SK-N-SH (cell line): ENCODE measurements around the gene PCDHGB2. TPM values are rescaled to one million over a fixed set of nuclear protein-coding genes. Genes with fewer than 3 reads are reported as not detected.

ENCODE experiments used
- CTCF ChIA-PET: fragments of 300-600, 350-600 bp; formaldehyde crosslinking; extraction: SDS; loops from one replicate; lab custom pipeline; 2021; lab: Yijun Ruan, JAX
- POLR2A ChIA-PET: fragments of 350-600 bp; sonication (Branson Sonifier 250); formaldehyde crosslinking; extraction: SDS; loops from one replicate; lab custom pipeline; 2020; ENCODE audit warnings: antibody characterized with exemption, inconsistent platforms; lab: Yijun Ruan, JAX
- DNase-seq: peaks from one replicate; pipeline ENCODE4 v3.0.0; 2012
- H2AFZ ChIP-seq: fragments of 200-600 bp; sonication (generic); 2 replicates; pipeline ENCODE4 v1.8.1; 2016; ENCODE audit warnings: antibody characterized with exemption, mild to moderate bottlenecking, low read depth
- H3F3A ChIP-seq: fragments of 200-600 bp; sonication (generic); replicated peaks from 2 replicates; pipeline ENCODE3; 2016; ENCODE audit warnings: antibody characterized with exemption, mild to moderate bottlenecking; ENCODE audit not compliant: insufficient read depth
- H3K27ac ChIP-seq, 2 experiments: fragments of 200-500 bp in 1 of 2; fragments of 200-600 bp in 1 of 2; sonication (Bioruptor generic) in 1 of 2; sonication (generic), shearing (Covaris generic) in 1 of 2; 2 replicates each; pipeline versions ENCODE4 v1.5.1 to v1.6.1; 2014 to 2016; ENCODE audit warnings: low read depth in 2 of 2, inconsistent platforms in 1 of 2, low read length in 1 of 2, mild to moderate bottlenecking in 1 of 2, mixed read lengths in 1 of 2
- H3K27me3 ChIP-seq: fragments of 200-600 bp; sonication (generic), shearing (Covaris generic); 2 replicates; pipeline ENCODE4 v1.6.1; 2016; ENCODE audit warnings: mixed run types; ENCODE audit not compliant: insufficient read depth
- H3K36me3 ChIP-seq, 2 experiments: fragments of 200-500 bp in 1 of 2; fragments of 200-600 bp in 1 of 2; sonication (Bioruptor generic) in 1 of 2; sonication (generic) in 1 of 2; replicated peaks in 1 of 2; 2 replicates each; pipeline versions ENCODE3 to v1.5.1; 2014 to 2016; ENCODE audit warnings: low read length in 1 of 2, mild to moderate bottlenecking in 1 of 2; ENCODE audit not compliant: insufficient read depth in 2 of 2, control insufficient read depth in 1 of 2
- H3K4me1 ChIP-seq, 2 experiments: fragments of 200-500 bp in 1 of 2; fragments of 200-600 bp in 1 of 2; sonication (Bioruptor generic) in 1 of 2; sonication (generic), shearing (Covaris generic) in 1 of 2; 2 replicates each; pipeline versions ENCODE4 v1.5.1 to v1.6.1; 2014 to 2016; ENCODE audit warnings: low read depth in 1 of 2, low read length in 1 of 2, mixed run types in 1 of 2; ENCODE audit not compliant: insufficient read depth in 2 of 2, control insufficient read depth in 1 of 2
- H3K4me2 ChIP-seq: fragments of 200-600 bp; sonication (generic), shearing (Covaris generic); 2 replicates; pipeline ENCODE4 v1.6.1; 2017; ENCODE audit warnings: mixed run types
- H3K4me3 ChIP-seq, 2 experiments: fragments of 200-500 bp in 1 of 2; fragments of 200-600 bp in 1 of 2; sonication (Bioruptor generic) in 1 of 2; sonication (generic), shearing (Covaris generic) in 1 of 2; 2 replicates each; pipeline versions ENCODE4 v1.5.1 to v1.8.1; 2014 to 2016; ENCODE audit warnings: low read depth in 2 of 2, inconsistent platforms in 1 of 2, low read length in 1 of 2, mild to moderate bottlenecking in 1 of 2, mixed read lengths in 1 of 2, moderate library complexity in 1 of 2
- H3K79me2 ChIP-seq: fragments of 200-600 bp; sonication (generic); 2 replicates; pipeline ENCODE4 v1.8.1; 2017; ENCODE audit warnings: mild to moderate bottlenecking; ENCODE audit not compliant: insufficient read depth
- H3K9ac ChIP-seq: fragments of 200-600 bp; sonication (generic); 2 replicates; pipeline ENCODE4 v1.6.1; 2017; ENCODE audit warnings: mixed run types
- H3K9me2 ChIP-seq: fragments of 200-600 bp; sonication (generic); 2 replicates; pipeline ENCODE4 v1.6.1; 2017; ENCODE audit warnings: mixed run types
- H3K9me3 ChIP-seq: fragments of 200-600 bp; sonication (generic); 2 replicates; pipeline ENCODE4 v1.6.1; 2017; ENCODE audit warnings: mixed run types, mild to moderate bottlenecking, moderate library complexity
- H4K20me1 ChIP-seq: fragments of 200-600 bp; sonication (generic); 2 replicates; pipeline ENCODE4 v1.6.1; 2017; ENCODE audit warnings: mild to moderate bottlenecking, mixed run types; ENCODE audit not compliant: insufficient read depth
- CHD2 ChIP-seq: fragments of 150-350 bp; IDR thresholded peaks from 2 replicates; pipeline ENCODE4 v1.6.1; 2018; ENCODE audit warnings: low read length; ENCODE audit not compliant: partially characterized antibody
- ELF1 ChIP-seq: IDR thresholded peaks from 2 replicates; pipeline ENCODE4 v1.4.0; 2012
- FOXJ3 ChIP-seq: sonication (generic); formaldehyde crosslinking; IDR thresholded peaks from 2 replicates; pipeline ENCODE4 v1.5.1; 2020; ENCODE audit warnings: mild to moderate bottlenecking, missing genetic modification reagents
- GABPA ChIP-seq: IDR thresholded peaks from 2 replicates; pipeline ENCODE4 v1.4.0; 2012; ENCODE audit warnings: low read depth, mild to moderate bottlenecking
- JUND ChIP-seq: IDR thresholded peaks from 2 replicates; pipeline ENCODE4 v1.4.0; 2012
- NFIC ChIP-seq: IDR thresholded peaks from 2 replicates; pipeline ENCODE4 v1.4.0; 2012; ENCODE audit warnings: borderline replicate concordance
- NRF1 ChIP-seq: IDR thresholded peaks from 2 replicates; pipeline ENCODE4 v1.6.1; 2012; ENCODE audit warnings: low read depth, mild to moderate bottlenecking, low read length
- RAD21 ChIP-seq: IDR thresholded peaks from 2 replicates; pipeline ENCODE4 v1.6.1; 2012; ENCODE audit warnings: mild to moderate bottlenecking, low read length
- SIN3A ChIP-seq: IDR thresholded peaks from 2 replicates; pipeline ENCODE4 v1.6.1; 2012; ENCODE audit warnings: low read depth, mild to moderate bottlenecking, low read length, moderate library complexity, borderline replicate concordance
- TCF12 ChIP-seq: IDR thresholded peaks from 2 replicates; pipeline ENCODE4 v1.4.0; 2012
- YY1 ChIP-seq: IDR thresholded peaks from 2 replicates; pipeline ENCODE4 v1.4.0; 2012; ENCODE audit warnings: low read depth, mild to moderate bottlenecking
- ZBTB33 ChIP-seq: IDR thresholded peaks from 2 replicates; pipeline ENCODE4 v1.4.0; 2012; ENCODE audit warnings: low read depth, borderline replicate concordance
- WGBS: methylation state at CpG from one replicate; pipeline ENCODE4 v1.1.6; 2017; ENCODE audit warnings: low lambda C conversion rate; 5-methylcytosine and 5-hydroxymethylcytosine counted together
- polyA plus RNA-seq, 3 experiments: library from polyadenylated mRNA; depleted of rRNA; stranded (reverse); fragments of >200 nt; gene quantifications; 2 replicates each; pipeline ENCODE4 v1.2.3, GENCODE V29; 2012
- TF ChIP-seq, protein P1 (sequence below): fragments of 200-600 bp; sonication (generic); IDR thresholded peaks from 2 replicates; pipeline ENCODE4 v1.6.1; 2017; ENCODE audit warnings: antibody characterized with exemption, mild to moderate bottlenecking, moderate library complexity
- TF ChIP-seq, protein P2 (sequence below): IDR thresholded peaks from 2 replicates; pipeline ENCODE4 v1.6.1; 2012; ENCODE audit warnings: mild to moderate bottlenecking, low read depth, low read length, moderate library complexity

Gene PCDHGB2
- polyA plus RNA-seq, 1 of the 3 experiments (the other 2 are of a cell fraction), result 4.5 TPM

GRCh38 chr5:141343242-141343952 lies 16.4 kb upstream of the PCDHGB2 start, which contains the start of gene PCDHGA3:
TSS of gene PCDHGA3 (plus strand) at chr5:141343829. CDS start at chr5:141344034, 205 bp downstream.
- no peaks in the 10 kb centered on the region for H3K27me3 ChIP-seq
- no peaks in the 10 kb centered on the region for H4K20me1 ChIP-seq
- peak within 1 kb of the TSS; percentile 50; the same call in 1 of the 2 replicates for H2AFZ ChIP-seq
- 13% methylated on average over 9 of the region's 9 CpGs for WGBS
- no peaks in the 10 kb centered on the region for H3K79me2 ChIP-seq
- CTCF ChIA-PET, result interaction anchor here (0.7 to 2.0 kb wide), 5 partner anchors 13 to 221 kb away, joined by 3 to 8 read pairs (median 3); partner anchors contain the start of genes PCDHGA1 and PCDHGB7
- POLR2A ChIA-PET, result no interaction called here
- H3K4me2 ChIP-seq, result no peak within 1 kb of the TSS
- H3K4me1 ChIP-seq, result no peaks in the 10 kb centered on the region
- no peak for DNase-seq
- H3K4me3 ChIP-seq, result no peak within 1 kb of the TSS; a peak in 1 of 4 replicates
- no peak within 1 kb of the TSS for H3K27ac ChIP-seq
- H3K9me3 ChIP-seq, result no peaks in the 10 kb centered on the region
- no peaks in the 10 kb centered on the region for H3K36me3 ChIP-seq
- no peaks in the 10 kb centered on the region for H3K9me2 ChIP-seq
- H3F3A ChIP-seq, result no peaks in the 10 kb centered on the region
- TF ChIP-seq, protein P1, sequence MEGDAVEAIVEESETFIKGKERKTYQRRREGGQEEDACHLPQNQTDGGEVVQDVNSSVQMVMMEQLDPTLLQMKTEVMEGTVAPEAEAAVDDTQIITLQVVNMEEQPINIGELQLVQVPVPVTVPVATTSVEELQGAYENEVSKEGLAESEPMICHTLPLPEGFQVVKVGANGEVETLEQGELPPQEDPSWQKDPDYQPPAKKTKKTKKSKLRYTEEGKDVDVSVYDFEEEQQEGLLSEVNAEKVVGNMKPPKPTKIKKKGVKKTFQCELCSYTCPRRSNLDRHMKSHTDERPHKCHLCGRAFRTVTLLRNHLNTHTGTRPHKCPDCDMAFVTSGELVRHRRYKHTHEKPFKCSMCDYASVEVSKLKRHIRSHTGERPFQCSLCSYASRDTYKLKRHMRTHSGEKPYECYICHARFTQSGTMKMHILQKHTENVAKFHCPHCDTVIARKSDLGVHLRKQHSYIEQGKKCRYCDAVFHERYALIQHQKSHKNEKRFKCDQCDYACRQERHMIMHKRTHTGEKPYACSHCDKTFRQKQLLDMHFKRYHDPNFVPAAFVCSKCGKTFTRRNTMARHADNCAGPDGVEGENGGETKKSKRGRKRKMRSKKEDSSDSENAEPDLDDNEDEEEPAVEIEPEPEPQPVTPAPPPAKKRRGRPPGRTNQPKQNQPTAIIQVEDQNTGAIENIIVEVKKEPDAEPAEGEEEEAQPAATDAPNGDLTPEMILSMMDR, result peak; percentile 46
- TF ChIP-seq CHD2 (no peak), ELF1 (no peak), TCF12 (no peak), SIN3A (no peak), JUND (no peak), FOXJ3 (CRISPR knock-in tag) (no peak), NRF1 (no peak), NFIC (no peak), RAD21 (peak; percentile 21; the same call in 1 of the 2 replicates), GABPA (no peak), ZBTB33 (no peak), YY1 (no peak)
- TF ChIP-seq, protein P2, sequence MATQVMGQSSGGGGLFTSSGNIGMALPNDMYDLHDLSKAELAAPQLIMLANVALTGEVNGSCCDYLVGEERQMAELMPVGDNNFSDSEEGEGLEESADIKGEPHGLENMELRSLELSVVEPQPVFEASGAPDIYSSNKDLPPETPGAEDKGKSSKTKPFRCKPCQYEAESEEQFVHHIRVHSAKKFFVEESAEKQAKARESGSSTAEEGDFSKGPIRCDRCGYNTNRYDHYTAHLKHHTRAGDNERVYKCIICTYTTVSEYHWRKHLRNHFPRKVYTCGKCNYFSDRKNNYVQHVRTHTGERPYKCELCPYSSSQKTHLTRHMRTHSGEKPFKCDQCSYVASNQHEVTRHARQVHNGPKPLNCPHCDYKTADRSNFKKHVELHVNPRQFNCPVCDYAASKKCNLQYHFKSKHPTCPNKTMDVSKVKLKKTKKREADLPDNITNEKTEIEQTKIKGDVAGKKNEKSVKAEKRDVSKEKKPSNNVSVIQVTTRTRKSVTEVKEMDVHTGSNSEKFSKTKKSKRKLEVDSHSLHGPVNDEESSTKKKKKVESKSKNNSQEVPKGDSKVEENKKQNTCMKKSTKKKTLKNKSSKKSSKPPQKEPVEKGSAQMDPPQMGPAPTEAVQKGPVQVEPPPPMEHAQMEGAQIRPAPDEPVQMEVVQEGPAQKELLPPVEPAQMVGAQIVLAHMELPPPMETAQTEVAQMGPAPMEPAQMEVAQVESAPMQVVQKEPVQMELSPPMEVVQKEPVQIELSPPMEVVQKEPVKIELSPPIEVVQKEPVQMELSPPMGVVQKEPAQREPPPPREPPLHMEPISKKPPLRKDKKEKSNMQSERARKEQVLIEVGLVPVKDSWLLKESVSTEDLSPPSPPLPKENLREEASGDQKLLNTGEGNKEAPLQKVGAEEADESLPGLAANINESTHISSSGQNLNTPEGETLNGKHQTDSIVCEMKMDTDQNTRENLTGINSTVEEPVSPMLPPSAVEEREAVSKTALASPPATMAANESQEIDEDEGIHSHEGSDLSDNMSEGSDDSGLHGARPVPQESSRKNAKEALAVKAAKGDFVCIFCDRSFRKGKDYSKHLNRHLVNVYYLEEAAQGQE, result no peak
- TF ChIP-seq, all 33 proteins: peak for 2
- no peak within 1 kb of the TSS for H3K9ac ChIP-seq
